Lower leg skin (tissue), 3 donors: Measurements from ENCODE around the gene ATP7A.

ENCODE experiments used
- POLR2A ChIP-seq, 2 donors: fragments of 450-650 bp; IDR thresholded peaks; one replicate each; pipeline ENCODE4 v1.6.1; 2016 to 2017; ENCODE audit warnings: antibody characterized with exemption in 2 of 2, mild to moderate bottlenecking in 1 of 2, moderate library complexity in 1 of 2
- TF ChIP-seq, protein P1 (sequence below), 3 donors: fragments of 450-650 bp; IDR thresholded peaks; one replicate each; pipeline ENCODE4 v1.5.1; 2016; ENCODE audit warnings: antibody characterized with exemption in 3 of 3, mild to moderate bottlenecking in 3 of 3, moderate library complexity in 2 of 3

DNA sequence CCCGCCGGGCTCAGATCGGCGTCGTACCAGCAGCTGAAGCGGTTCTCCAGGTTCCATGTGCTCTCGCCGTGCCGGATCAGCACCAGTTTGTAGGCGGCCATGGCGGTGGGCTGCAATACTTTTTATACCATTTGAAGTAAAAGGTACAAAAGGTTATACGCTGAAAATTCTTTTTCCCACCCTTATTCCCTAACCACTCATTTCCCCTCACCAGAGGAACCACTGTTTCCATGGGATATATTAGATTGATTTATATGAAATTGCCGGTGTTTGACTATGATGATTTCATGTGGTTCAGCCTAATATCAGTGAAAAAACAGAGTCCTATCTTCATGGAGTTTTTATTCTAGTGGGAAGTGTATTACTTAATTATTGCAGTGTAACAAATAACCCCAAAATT is 59.0 kb downstream of the ATP7A start, which contains the start of gene PGAM4:
- TF ChIP-seq, protein P1, sequence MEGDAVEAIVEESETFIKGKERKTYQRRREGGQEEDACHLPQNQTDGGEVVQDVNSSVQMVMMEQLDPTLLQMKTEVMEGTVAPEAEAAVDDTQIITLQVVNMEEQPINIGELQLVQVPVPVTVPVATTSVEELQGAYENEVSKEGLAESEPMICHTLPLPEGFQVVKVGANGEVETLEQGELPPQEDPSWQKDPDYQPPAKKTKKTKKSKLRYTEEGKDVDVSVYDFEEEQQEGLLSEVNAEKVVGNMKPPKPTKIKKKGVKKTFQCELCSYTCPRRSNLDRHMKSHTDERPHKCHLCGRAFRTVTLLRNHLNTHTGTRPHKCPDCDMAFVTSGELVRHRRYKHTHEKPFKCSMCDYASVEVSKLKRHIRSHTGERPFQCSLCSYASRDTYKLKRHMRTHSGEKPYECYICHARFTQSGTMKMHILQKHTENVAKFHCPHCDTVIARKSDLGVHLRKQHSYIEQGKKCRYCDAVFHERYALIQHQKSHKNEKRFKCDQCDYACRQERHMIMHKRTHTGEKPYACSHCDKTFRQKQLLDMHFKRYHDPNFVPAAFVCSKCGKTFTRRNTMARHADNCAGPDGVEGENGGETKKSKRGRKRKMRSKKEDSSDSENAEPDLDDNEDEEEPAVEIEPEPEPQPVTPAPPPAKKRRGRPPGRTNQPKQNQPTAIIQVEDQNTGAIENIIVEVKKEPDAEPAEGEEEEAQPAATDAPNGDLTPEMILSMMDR (IDR thresholded peaks at IDR 0.05): no peak
- TF ChIP-seq POLR2A (IDR thresholded peaks at IDR 0.05): no peak
